ENCODE data around the gene HMCN2.
A peak's percentile ranks its signal among the peaks of the same experiment; 100 is the strongest.

Gene HMCN2

GRCh38 chr9:130451509-130452388, 186.2 kb downstream of the HMCN2 start:
- peak overlapping the region; percentile 61 for H3K23ac ChIP-seq (ENCODE audit: low read depth, low read length, poor library complexity)
- H2AK5ac ChIP-seq (ENCODE audit: low read depth, low read length) = peak overlapping the region; percentile 84
- no peak for DNase-seq (ENCODE audit: low spot score)
- H3K9ac ChIP-seq (ENCODE audit: low read depth, low read length, poor library complexity) = peak overlapping the region; percentile 30
- H3K4me1 ChIP-seq (ENCODE audit: control insufficient read depth in 2 of 2, insufficient read depth in 1 of 2, low read depth in 1 of 2, low read length in 2 of 2) = peaks cover 4 to 26% of the 10 kb centered on the region in 2 donors
- H3K18ac ChIP-seq (ENCODE audit: low read length) = peak overlapping the region; percentile 77
- peaks cover 0 to 17% (median 0%) of the 10 kb centered on the region in 3 experiments for H3K27me3 ChIP-seq (ENCODE audit: control insufficient read depth in 3 of 3, insufficient read depth in 3 of 3, low read depth in 1 of 3, low read length in 3 of 3)
- H3K9me3 ChIP-seq (replicated peaks in 1 of 2; ENCODE audit: control insufficient read depth in 2 of 2, insufficient read depth in 1 of 2, low read depth in 1 of 2, low read length in 2 of 2) = no peaks in the 10 kb centered on the region
- no peak overlapping the region for H2BK120ac ChIP-seq (ENCODE audit: low read depth, low read length)
- H3K14ac ChIP-seq (ENCODE audit: low read length) = no peak overlapping the region
- no peak overlapping the region for H4K91ac ChIP-seq (ENCODE audit: low read depth, low read length, poor library complexity)
- H2BK15ac ChIP-seq (ENCODE audit: low read length) = no peak overlapping the region
- no peak overlapping the region for H2BK12ac ChIP-seq (ENCODE audit: low read length)
- no peak overlapping the region for H3K27ac ChIP-seq (replicated peaks; ENCODE audit: low read length)
- H3K36me3 ChIP-seq (replicated peaks in 1 of 2; ENCODE audit: control insufficient read depth in 2 of 2, insufficient read depth in 2 of 2, low read length in 2 of 2) = no peaks in the 10 kb centered on the region
- H4K8ac ChIP-seq (ENCODE audit: low read depth, low read length) = no peak overlapping the region
- H3K4me2 ChIP-seq (ENCODE audit: insufficient read depth, low read length, poor library complexity, severe bottlenecking) = no peak overlapping the region
- H3K4ac ChIP-seq (ENCODE audit: low read length) = no peak overlapping the region
- no CpG with 5 or more reads among the region's 23 CpGs for WGBS, 2 donors (ENCODE audit: extremely low coverage in 2 of 2, insufficient read length in 2 of 2, insufficient replicate concordance in 1 of 2)
- no peak overlapping the region for H3K4me3 ChIP-seq (ENCODE audit: low read length in 2 of 2)
- H2AFZ ChIP-seq (ENCODE audit: low read length) = no peak overlapping the region
- H2BK5ac ChIP-seq (ENCODE audit: low read length) = no peak overlapping the region
- no peaks in the 10 kb centered on the region for H3K79me1 ChIP-seq (ENCODE audit: low read depth, low read length)

DNA sequence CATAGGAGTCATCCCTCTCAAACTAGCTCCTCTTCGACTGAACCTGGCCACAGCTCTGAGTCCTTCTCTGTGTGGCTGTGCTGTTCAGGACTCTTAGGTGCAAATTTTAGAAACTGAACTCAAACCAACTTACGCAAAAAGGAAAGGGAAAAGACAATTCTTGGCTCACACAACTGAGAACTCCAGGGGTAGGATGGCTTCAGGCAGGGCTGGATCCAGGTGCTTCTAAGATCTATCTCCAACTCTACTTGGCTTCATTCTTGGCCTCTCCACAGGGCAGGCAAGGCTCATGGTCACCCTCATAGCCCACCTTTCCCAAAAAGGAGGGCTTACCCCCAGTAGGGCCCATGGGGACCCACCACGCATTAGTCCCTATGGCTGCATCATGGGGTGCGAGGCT, 187.3 kb downstream of the HMCN2 start:
- no peak overlapping the region for H3K23ac ChIP-seq (ENCODE audit: low read depth, low read length, poor library complexity)
- no peak overlapping the region for H4K8ac ChIP-seq (ENCODE audit: low read depth, low read length)
- H3K9ac ChIP-seq (ENCODE audit: low read depth, low read length, poor library complexity) = no peak overlapping the region
- H2AK5ac ChIP-seq (ENCODE audit: low read depth, low read length) = no peak overlapping the region
- no peaks in the 10 kb centered on the region for H3K79me1 ChIP-seq (ENCODE audit: low read depth, low read length)
- no peak overlapping the region for H3K18ac ChIP-seq (ENCODE audit: low read length)
- no peak overlapping the region for H3K14ac ChIP-seq (ENCODE audit: low read length)
- no peak overlapping the region for H3K27ac ChIP-seq (replicated peaks; ENCODE audit: low read length)
- H2BK15ac ChIP-seq (ENCODE audit: low read length) = no peak overlapping the region
- no peak overlapping the region for H2BK12ac ChIP-seq (ENCODE audit: low read length)
- peaks cover 0 to 6% (median 0%) of the 10 kb centered on the region in 3 experiments for H3K27me3 ChIP-seq (ENCODE audit: control insufficient read depth in 3 of 3, insufficient read depth in 3 of 3, low read depth in 1 of 3, low read length in 3 of 3)
- H2BK5ac ChIP-seq (ENCODE audit: low read length) = no peak overlapping the region
- no peaks in the 10 kb centered on the region for H3K36me3 ChIP-seq (replicated peaks in 1 of 2; ENCODE audit: control insufficient read depth in 2 of 2, insufficient read depth in 2 of 2, low read length in 2 of 2)
- H3K9me3 ChIP-seq (replicated peaks in 1 of 2; ENCODE audit: control insufficient read depth in 2 of 2, insufficient read depth in 1 of 2, low read depth in 1 of 2, low read length in 2 of 2) = no peaks in the 10 kb centered on the region
- no peak overlapping the region for H3K4ac ChIP-seq (ENCODE audit: low read length)
- H2BK120ac ChIP-seq (ENCODE audit: low read depth, low read length) = no peak overlapping the region
- peaks cover 1 to 17% of the 10 kb centered on the region in 2 donors for H3K4me1 ChIP-seq (ENCODE audit: control insufficient read depth in 2 of 2, insufficient read depth in 1 of 2, low read depth in 1 of 2, low read length in 2 of 2)
- H4K91ac ChIP-seq (ENCODE audit: low read depth, low read length, poor library complexity) = no peak overlapping the region
- H3K4me3 ChIP-seq (ENCODE audit: low read length in 2 of 2) = no peak overlapping the region
- H3K4me2 ChIP-seq (ENCODE audit: insufficient read depth, low read length, poor library complexity, severe bottlenecking) = no peak overlapping the region
- WGBS, 2 donors (ENCODE audit: extremely low coverage in 2 of 2, insufficient read length in 2 of 2, insufficient replicate concordance in 1 of 2) = no CpG with 5 or more reads among the region's 4 CpGs
- no peak overlapping the region for H2AFZ ChIP-seq (ENCODE audit: low read length)
- no peak for DNase-seq (ENCODE audit: low spot score)

DNA sequence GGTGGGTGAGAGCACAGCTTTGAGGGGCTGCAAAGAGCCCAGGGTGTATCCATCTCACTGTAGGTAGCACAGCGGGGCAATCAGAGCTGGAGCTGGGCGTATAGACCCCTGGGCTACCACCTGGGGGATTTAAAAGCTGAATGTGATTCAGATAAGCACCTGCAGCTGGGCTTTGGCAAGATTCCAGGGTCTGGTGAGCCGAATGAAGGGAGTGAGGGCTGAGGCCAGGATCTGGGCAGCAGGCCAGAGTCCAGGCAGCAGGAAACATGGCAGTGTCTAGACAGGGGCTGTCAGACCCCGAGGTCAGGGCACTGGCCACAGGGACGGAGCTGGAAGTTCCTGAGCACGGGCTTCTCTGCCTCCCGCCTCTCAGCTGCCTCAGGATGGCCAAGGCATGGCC, 187.9 kb downstream of the HMCN2 start:
- WGBS, 2 donors (ENCODE audit: extremely low coverage in 2 of 2, insufficient read length in 2 of 2, insufficient replicate concordance in 1 of 2) = no CpG with 5 or more reads among the region's 7 CpGs
- no peak overlapping the region for H2BK12ac ChIP-seq (ENCODE audit: low read length)

DNA sequence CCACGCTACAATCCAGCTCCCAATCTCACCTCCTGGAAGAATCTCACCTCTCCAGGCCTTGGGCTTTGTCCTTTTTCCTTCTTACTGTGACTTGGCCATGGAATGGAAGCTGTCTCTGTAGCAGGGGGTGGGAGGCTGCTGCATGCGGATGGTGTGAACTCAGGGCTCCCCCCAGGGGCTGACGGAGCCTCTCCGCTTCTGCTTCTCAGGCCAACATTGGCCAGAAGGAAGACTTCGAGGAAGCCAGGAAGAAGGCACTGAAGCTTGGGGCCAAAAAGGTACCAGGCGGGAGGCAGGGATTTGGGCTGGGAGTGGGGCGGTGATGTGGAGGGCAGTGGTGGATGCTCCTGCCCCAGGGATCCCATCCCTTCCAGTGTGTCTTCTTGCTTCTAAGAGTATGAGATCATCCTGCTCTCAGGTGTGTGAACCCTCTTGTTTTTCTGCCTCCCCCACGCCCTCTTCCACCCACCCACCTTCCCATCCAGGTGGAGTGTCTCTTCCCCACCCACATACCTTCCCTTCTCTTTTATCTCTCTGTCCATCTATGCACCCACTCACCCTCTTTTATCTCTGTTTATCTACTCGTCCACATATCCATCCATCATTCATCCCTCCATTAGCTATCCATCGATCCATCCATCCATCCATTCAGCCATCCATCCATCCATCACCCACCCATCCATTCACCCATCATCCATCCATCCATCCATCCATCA, 188.7 kb downstream of the HMCN2 start:
- H3K23ac ChIP-seq (ENCODE audit: low read depth, low read length, poor library complexity) = no peak overlapping the region
- no peak overlapping the region for H4K8ac ChIP-seq (ENCODE audit: low read depth, low read length)
- no peak overlapping the region for H3K9ac ChIP-seq (ENCODE audit: low read depth, low read length, poor library complexity)
- 100% methylated on average over 1 to 2 of the region's 10 CpGs for WGBS, 2 donors (ENCODE audit: extremely low coverage in 2 of 2, insufficient read length in 2 of 2, insufficient replicate concordance in 1 of 2)
- H2BK5ac ChIP-seq (ENCODE audit: low read length) = peak overlapping the region; percentile 59
- H4K91ac ChIP-seq (ENCODE audit: low read depth, low read length, poor library complexity) = no peak overlapping the region
- no peak overlapping the region for H3K27ac ChIP-seq (replicated peaks; ENCODE audit: low read length)
- DNase-seq (ENCODE audit: low spot score) = no peak
- no peaks in the 10 kb centered on the region for H3K36me3 ChIP-seq (replicated peaks in 1 of 2; ENCODE audit: control insufficient read depth in 2 of 2, insufficient read depth in 2 of 2, low read length in 2 of 2)
- H3K4me3 ChIP-seq (ENCODE audit: low read length in 2 of 2) = no peak overlapping the region
- no peak overlapping the region for H3K14ac ChIP-seq (ENCODE audit: low read length)
- no peak overlapping the region for H2BK120ac ChIP-seq (ENCODE audit: low read depth, low read length)
- no peak overlapping the region for H2AK5ac ChIP-seq (ENCODE audit: low read depth, low read length)
- no peaks in the 10 kb centered on the region for H3K79me1 ChIP-seq (ENCODE audit: low read depth, low read length)
- no peak overlapping the region for H2BK12ac ChIP-seq (ENCODE audit: low read length)
- H3K4ac ChIP-seq (ENCODE audit: low read length) = no peak overlapping the region
- H3K4me2 ChIP-seq (ENCODE audit: insufficient read depth, low read length, poor library complexity, severe bottlenecking) = no peak overlapping the region
- no peaks in the 10 kb centered on the region for H3K9me3 ChIP-seq (replicated peaks in 1 of 2; ENCODE audit: control insufficient read depth in 2 of 2, insufficient read depth in 1 of 2, low read depth in 1 of 2, low read length in 2 of 2)
- peaks cover 0 to 11% of the 10 kb centered on the region in 2 donors for H3K4me1 ChIP-seq (ENCODE audit: control insufficient read depth in 2 of 2, insufficient read depth in 1 of 2, low read depth in 1 of 2, low read length in 2 of 2)
- H3K27me3 ChIP-seq (ENCODE audit: control insufficient read depth in 3 of 3, insufficient read depth in 3 of 3, low read depth in 1 of 3, low read length in 3 of 3) = peaks cover 0 to 7% (median 0%) of the 10 kb centered on the region in 3 experiments
- no peak overlapping the region for H3K18ac ChIP-seq (ENCODE audit: low read length)
- no peak overlapping the region for H2AFZ ChIP-seq (ENCODE audit: low read length)
- no peak overlapping the region for H2BK15ac ChIP-seq (ENCODE audit: low read length)

More for the DNA sequence above, 187.9 kb downstream of the HMCN2 start:
- H3K18ac ChIP-seq (ENCODE audit: low read length) = peak overlapping the region; percentile 33
- H4K91ac ChIP-seq (ENCODE audit: low read depth, low read length, poor library complexity) = no peak overlapping the region
- H4K8ac ChIP-seq (ENCODE audit: low read depth, low read length) = no peak overlapping the region
- H2BK15ac ChIP-seq (ENCODE audit: low read length) = no peak overlapping the region
- no peak for DNase-seq (ENCODE audit: low spot score)
- no peak overlapping the region for H3K27ac ChIP-seq (replicated peaks; ENCODE audit: low read length)
- peak overlapping the region; percentile 66 for H2AK5ac ChIP-seq (ENCODE audit: low read depth, low read length)
- H2BK5ac ChIP-seq (ENCODE audit: low read length) = peak overlapping the region; percentile 59
- no peak overlapping the region for H2BK120ac ChIP-seq (ENCODE audit: low read depth, low read length)
- H3K4me3 ChIP-seq (ENCODE audit: low read length in 2 of 2) = no peak overlapping the region
- peaks cover 0 to 13% of the 10 kb centered on the region in 2 donors for H3K4me1 ChIP-seq (ENCODE audit: control insufficient read depth in 2 of 2, insufficient read depth in 1 of 2, low read depth in 1 of 2, low read length in 2 of 2)
- H3K36me3 ChIP-seq (replicated peaks in 1 of 2; ENCODE audit: control insufficient read depth in 2 of 2, insufficient read depth in 2 of 2, low read length in 2 of 2) = no peaks in the 10 kb centered on the region
- no peak overlapping the region for H3K4me2 ChIP-seq (ENCODE audit: insufficient read depth, low read length, poor library complexity, severe bottlenecking)
- H3K23ac ChIP-seq (ENCODE audit: low read depth, low read length, poor library complexity) = no peak overlapping the region
- no peaks in the 10 kb centered on the region for H3K9me3 ChIP-seq (replicated peaks in 1 of 2; ENCODE audit: control insufficient read depth in 2 of 2, insufficient read depth in 1 of 2, low read depth in 1 of 2, low read length in 2 of 2)
- peaks cover 0 to 3% (median 0%) of the 10 kb centered on the region in 3 experiments for H3K27me3 ChIP-seq (ENCODE audit: control insufficient read depth in 3 of 3, insufficient read depth in 3 of 3, low read depth in 1 of 3, low read length in 3 of 3)
- no peak overlapping the region for H3K9ac ChIP-seq (ENCODE audit: low read depth, low read length, poor library complexity)
- no peaks in the 10 kb centered on the region for H3K79me1 ChIP-seq (ENCODE audit: low read depth, low read length)
- H3K14ac ChIP-seq (ENCODE audit: low read length) = no peak overlapping the region
- H3K4ac ChIP-seq (ENCODE audit: low read length) = no peak overlapping the region
- no peak overlapping the region for H2AFZ ChIP-seq (ENCODE audit: low read length)
